Tibial nerve (tissue), 3 donors: ENCODE data around the gene UCHL1.

Source experiments
- CTCF ChIP-seq, 5 experiments: fragments of 200-600 bp in 3 of 5; fragments of 450-650 bp in 2 of 5; sonication (generic) in 3 of 5; IDR thresholded peaks; one replicate each; pipeline ENCODE4 v1.5.1; 2016 to 2019; ENCODE audit warnings: antibody characterized with exemption in 5 of 5, mild to moderate bottlenecking in 3 of 5, moderate library complexity in 2 of 5
- POLR2A ChIP-seq, 2 donors: fragments of 450-650 bp; IDR thresholded peaks; one replicate each; pipeline ENCODE4 v1.6.1; 2017; ENCODE audit warnings: antibody characterized with exemption in 2 of 2, mild to moderate bottlenecking in 2 of 2, moderate library complexity in 2 of 2

- TF ChIP-seq POLR2A (IDR thresholded peaks at IDR 0.05), result no peak
- no peak for TF ChIP-seq CTCF (IDR thresholded peaks at IDR 0.05)
These were observed 44.4 kb downstream of the UCHL1 start for GRCh38 chr4:41301137-41301536.
